Spleen (tissue), 11 donors: ENCODE results near the gene NEO1. TPM values are rescaled to one million over a fixed set of nuclear protein-coding genes. Genes with fewer than 3 reads are reported as not detected.

Source experiments
- DNase-seq: peaks from one replicate; pipeline ENCODE4 v3.0.0-alpha.2; 2020
- H3K27ac ChIP-seq, 8 donors: fragments of 200-600 bp; sonication (generic) in 7 of 8; 1 replicate in 4 of 8; 2 replicates in 4 of 8; pipeline versions ENCODE4 v1.5.0 to v1.8.0; 2016 to 2021; ENCODE audit warnings: inconsistent platforms in 4 of 8, mild to moderate bottlenecking in 4 of 8, moderate library complexity in 1 of 8
- H3K27me3 ChIP-seq, 7 donors: fragments of 200-600 bp; sonication (generic) in 6 of 7; replicated peaks in 1 of 7; 1 replicate in 4 of 7; 2 replicates in 3 of 7; pipeline versions ENCODE4 v1.5.0 to v1.8.0; 2016 to 2021; ENCODE audit warnings: inconsistent platforms in 3 of 7, mild to moderate bottlenecking in 1 of 7
- H3K36me3 ChIP-seq, 6 donors: fragments of 200-600 bp; sonication (generic) in 5 of 6; 1 replicate in 4 of 6; 2 replicates in 2 of 6; pipeline versions ENCODE4 v1.5.0 to v1.8.0; 2016 to 2021; ENCODE audit warnings: inconsistent platforms in 2 of 6
- H3K4me1 ChIP-seq, 6 donors: fragments of 200-600 bp; sonication (generic) in 5 of 6; 1 replicate in 3 of 6; 2 replicates in 3 of 6; pipeline versions ENCODE4 v1.5.0 to v1.8.0; 2016 to 2021; ENCODE audit warnings: inconsistent platforms in 3 of 6
- H3K4me3 ChIP-seq, 8 donors: fragments of 200-600 bp; sonication (generic) in 7 of 8; 1 replicate in 4 of 8; 2 replicates in 4 of 8; pipeline versions ENCODE4 v1.5.0 to v1.8.0; 2016 to 2021; ENCODE audit warnings: inconsistent platforms in 4 of 8, mild to moderate bottlenecking in 4 of 8, moderate library complexity in 2 of 8
- H3K9me3 ChIP-seq, 8 donors: fragments of 200-600 bp; sonication (generic) in 7 of 8; 1 replicate in 4 of 8; 2 replicates in 4 of 8; pipeline versions ENCODE4 v1.5.0 to v1.8.0; 2016 to 2021; ENCODE audit warnings: inconsistent platforms in 4 of 8
- CTCF ChIP-seq, 11 experiments: fragments of 200-600 bp in 7 of 11; fragments of 450-650 bp in 4 of 11; sonication (generic) in 4 of 11; IDR thresholded peaks in 8 of 11; conservative IDR thresholded peaks in 3 of 11; 1 replicate in 7 of 11; 2 replicates in 4 of 11; pipeline versions ENCODE4 v1.4.0 to v1.8.0; 2016 to 2021; ENCODE audit warnings: antibody characterized with exemption in 11 of 11, inconsistent platforms in 4 of 11, mild to moderate bottlenecking in 1 of 11
- POLR2A ChIP-seq, 3 donors: fragments of 450-650 bp; IDR thresholded peaks; one replicate each; pipeline ENCODE4 v1.5.1; 2017; ENCODE audit warnings: antibody characterized with exemption in 3 of 3, mild to moderate bottlenecking in 1 of 3
- POLR2AphosphoS5 ChIP-seq, 3 donors: sonication (generic); formaldehyde crosslinking; IDR thresholded peaks; one replicate each; pipeline ENCODE4 v1.5.1; 2017; ENCODE audit warnings: antibody characterized with exemption in 3 of 3
- WGBS, 5 donors: extraction: QIAGEN DNeasy Blood & Tissue Kit in 3 of 5; methylation state at CpG; one replicate each; pipeline versions ENCODE4 v1.1.5 to v1.1.7; 2013 to 2018; 5-methylcytosine and 5-hydroxymethylcytosine counted together
- intact Hi-C: fragments of 100-400 bp; cut with DNase I; formaldehyde crosslinking; loops from one replicate; pipeline ENCODE4 v1.15.0; 2023; ENCODE audit warnings: low total_unique reads
- polyA plus RNA-seq, 3 donors: library from polyadenylated mRNA; stranded (reverse); fragments of 200-250 nt; gene quantifications; one replicate each; pipeline ENCODE4 v1.2.1, GENCODE V29; 2013
- total RNA-seq, 7 donors: library from RNA; depleted of rRNA in 3 of 7; stranded (reverse); fragments of >200 nt in 3 of 7; fragmentation: NEBNext Ultra II Directional in 4 of 7; extraction: Animal tissue kit (Norgen Biotek cat#: 25700) in 4 of 7; gene quantifications; one replicate each; pipeline versions ENCODE4 v1.1.0 to v1.2.1, GENCODE V29; 2016 to 2021
- donor health status: healthy with polysubstance abuse.
- donor health status: DM: no; HTN: no; CAD: no; lungs with moderate emphysema.
- donor health status: DM: no; HTN: no; CAD: no.
- donor health status: Bipolar disorder and iron deficiency.
- donor health status: healthy.
- donor health status: DM: no; HTN: no; CAD: no.
- donor health status: DM: yes; HTN: yes; CAD: no.

The NEO1 gene
- total and polyA plus RNA-seq, 10 donors = 1.4 to 14.3 (median 10.5) TPM

DNA sequence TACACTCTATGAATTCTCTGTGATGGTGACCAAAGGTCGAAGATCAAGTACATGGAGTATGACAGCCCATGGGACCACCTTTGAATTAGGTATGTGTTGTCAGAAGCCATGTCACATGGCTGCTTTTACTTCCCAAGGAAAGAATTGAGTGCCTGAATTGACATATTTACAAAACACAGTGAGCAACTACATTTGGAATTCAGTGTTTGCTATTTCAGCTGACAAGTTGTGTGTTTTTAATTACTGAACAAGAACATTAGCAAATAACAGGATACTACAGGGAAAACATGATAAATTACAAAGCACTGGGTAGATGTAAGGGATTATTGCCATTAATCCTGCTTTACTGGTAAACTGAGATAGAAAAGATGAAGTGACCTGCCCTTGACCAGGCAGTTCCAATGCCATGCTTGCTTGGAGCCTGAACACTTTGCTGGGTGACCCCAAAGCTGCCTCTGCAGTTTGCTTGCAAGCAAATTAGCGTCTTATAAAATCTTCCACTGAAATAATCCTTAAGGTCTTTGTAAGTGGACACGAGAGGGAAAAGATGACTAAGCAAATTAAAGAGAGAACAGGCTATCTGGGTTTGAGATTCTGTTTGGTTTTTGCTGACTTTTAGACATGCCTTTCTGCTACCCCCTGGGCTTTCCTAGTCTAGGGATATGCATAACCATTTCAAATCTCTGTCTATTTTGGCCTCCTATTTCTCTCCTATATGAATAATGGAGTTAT is 218.3 kb downstream of the NEO1 start:
- Histone ChIP-seq H3K27me3 (no peaks in the 10 kb centered on the region), H3K27ac (no peak overlapping the region), H3K9me3 (no peaks in the 10 kb centered on the region), H3K4me3 (no peak overlapping the region), H3K4me1 (peaks cover 0 to 7% (median 2%) of the 10 kb centered on the region in 6 donors), H3K36me3 (peaks cover 0 to 20% (median 0%) of the 10 kb centered on the region in 6 donors)
- intact Hi-C loops = no loop called here
- no peak for DNase-seq
- TF ChIP-seq POLR2A (IDR thresholded peaks at IDR 0.05) (no peak), POLR2AphosphoS5 (IDR thresholded peaks at IDR 0.05) (no peak), CTCF (IDR thresholded peaks at IDR 0.05 in 8 of 11, conservative IDR thresholded peaks at IDR 0.05 in 3 of 11) (no peak)
- 71 to 88% (median 74%) methylated on average over 3 of the region's 3 CpGs for WGBS, 5 donors

GRCh38 chr15:73273181-73274002 is 221.1 kb downstream of the NEO1 start:
- Histone ChIP-seq H3K4me1 (peaks cover 0 to 7% (median 2%) of the 10 kb centered on the region in 6 donors), H3K4me3 (no peak overlapping the region), H3K27me3 (no peaks in the 10 kb centered on the region), H3K9me3 (no peaks in the 10 kb centered on the region), H3K36me3 (peaks cover 0 to 12% (median 0%) of the 10 kb centered on the region in 6 donors), H3K27ac (no peak overlapping the region)
- DNase-seq = no peak
- TF ChIP-seq CTCF (IDR thresholded peaks at IDR 0.05 in 8 of 11, conservative IDR thresholded peaks at IDR 0.05 in 3 of 11) = peak; percentile 17 to 81 (median 65)
- TF ChIP-seq POLR2AphosphoS5 (IDR thresholded peaks at IDR 0.05) = no peak
- no peak for TF ChIP-seq POLR2A (IDR thresholded peaks at IDR 0.05)
- WGBS, 5 donors = 30 to 33% (median 32%) methylated on average over 5 of the region's 5 CpGs
- intact Hi-C loops = no loop called here

DNA sequence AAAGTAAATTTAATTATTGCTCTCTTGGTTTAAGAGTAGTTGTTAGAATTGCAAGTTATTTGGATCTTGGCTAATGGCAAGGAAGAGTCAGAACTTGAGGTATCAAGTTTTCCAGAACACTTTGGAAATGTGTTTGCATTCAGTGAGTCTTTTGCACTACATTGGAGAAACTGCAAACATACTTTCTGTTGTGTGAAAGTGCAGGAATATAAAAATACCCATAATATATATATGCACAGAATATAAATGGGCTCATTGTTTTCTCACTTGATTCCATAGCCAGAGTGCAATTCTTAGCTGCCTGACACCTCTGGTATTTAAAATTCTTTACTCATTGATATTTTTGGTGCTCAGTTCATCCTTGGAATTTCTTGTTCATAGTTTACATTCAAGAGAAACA is 223.6 kb downstream of the NEO1 start:
- Histone ChIP-seq H3K4me1 (peaks cover 0 to 7% (median 2%) of the 10 kb centered on the region in 6 donors), H3K4me3 (no peak overlapping the region), H3K27me3 (no peaks in the 10 kb centered on the region), H3K36me3 (peaks cover 0 to under 1% (median 0%) of the 10 kb centered on the region in 6 donors), H3K9me3 (no peaks in the 10 kb centered on the region), H3K27ac (no peak overlapping the region)
- no peak for DNase-seq
- intact Hi-C loops = no loop called here
- TF ChIP-seq POLR2AphosphoS5 (IDR thresholded peaks at IDR 0.05) = no peak
- TF ChIP-seq POLR2A (IDR thresholded peaks at IDR 0.05) = no peak
- TF ChIP-seq CTCF (IDR thresholded peaks at IDR 0.05 in 8 of 11, conservative IDR thresholded peaks at IDR 0.05 in 3 of 11) = no peak
